MM.1S (cell line): ENCODE measurements around the gene ZNF546.

Experiments
- DNase-seq: peaks from one replicate; pipeline ENCODE4 v3.0.0-alpha.2; 2015
- H2AFZ ChIP-seq: fragments of 300-600 bp; sonication (generic); 2 replicates; pipeline ENCODE4 v1.6.0; 2016; ENCODE audit warnings: antibody characterized with exemption, low read length
- H3F3A ChIP-seq: fragments of 300-600 bp; sonication (generic); 2 replicates; pipeline ENCODE4 v1.6.1; 2016; ENCODE audit warnings: mild to moderate bottlenecking, antibody characterized with exemption, low read length, moderate library complexity, mixed read lengths; ENCODE audit not compliant: insufficient read depth
- H3K27ac ChIP-seq: fragments of 300-600 bp; sonication (generic); 2 replicates; pipeline ENCODE4 v1.5.1; 2016; ENCODE audit warnings: mild to moderate bottlenecking, low read length
- H3K27me3 ChIP-seq: fragments of 300-600 bp; sonication (generic); replicated peaks from 2 replicates; pipeline ENCODE4 v1.6.0; 2016; ENCODE audit warnings: low read length; ENCODE audit not compliant: insufficient read depth
- H3K36me3 ChIP-seq: fragments of 300-600 bp; sonication (generic); replicated peaks from 2 replicates; pipeline ENCODE4 v1.6.1; 2016; ENCODE audit warnings: mild to moderate bottlenecking, low read length, mixed read lengths; ENCODE audit not compliant: insufficient read depth
- H3K4me1 ChIP-seq: fragments of 300-600 bp; sonication (generic); 2 replicates; pipeline ENCODE4 v1.6.1; 2016; ENCODE audit warnings: low read length, mixed read lengths
- H3K4me2 ChIP-seq: fragments of 300-600 bp; sonication (generic); 2 replicates; pipeline ENCODE4 v1.6.0; 2016; ENCODE audit warnings: low read depth, low read length
- H3K4me3 ChIP-seq: fragments of 300-600 bp; sonication (generic); 2 replicates; pipeline ENCODE4 v1.5.1; 2016; ENCODE audit warnings: low read length, mixed read lengths
- H3K79me2 ChIP-seq: fragments of 300-600 bp; sonication (generic); 2 replicates; pipeline ENCODE4 v1.6.1; 2016; ENCODE audit warnings: mixed run types, low read length, mixed read lengths
- H3K9ac ChIP-seq: fragments of 300-600 bp; sonication (generic); 2 replicates; pipeline ENCODE4 v1.6.1; 2016; ENCODE audit warnings: low read length, mixed read lengths
- H3K9me2 ChIP-seq: fragments of 300-600 bp; sonication (generic); replicated peaks from 2 replicates; pipeline ENCODE4 v1.6.1; 2016; ENCODE audit warnings: mild to moderate bottlenecking, low read length, mixed read lengths; ENCODE audit not compliant: insufficient read depth
- H3K9me3 ChIP-seq: fragments of 300-600 bp; sonication (generic); replicated peaks from 2 replicates; pipeline ENCODE4 v1.6.1; 2016; ENCODE audit warnings: mild to moderate bottlenecking, low read length, mixed read lengths; ENCODE audit not compliant: insufficient read depth
- H4K20me1 ChIP-seq: fragments of 300-600 bp; sonication (generic); 2 replicates; pipeline ENCODE4 v1.6.1; 2016; ENCODE audit warnings: mild to moderate bottlenecking, low read length, moderate library complexity, mixed read lengths; ENCODE audit not compliant: insufficient read depth
- CTCF ChIP-seq: fragments of 300-600 bp; sonication (generic); IDR thresholded peaks from 2 replicates; pipeline ENCODE4 v1.5.1; 2016; ENCODE audit warnings: antibody characterized with exemption, low read length, mixed read lengths
- EZH2 ChIP-seq: fragments of 300-600 bp; sonication (generic); optimal IDR thresholded peaks from 2 replicates; pipeline ENCODE3; 2017; ENCODE audit warnings: low read depth, mild to moderate bottlenecking, antibody characterized with exemption, low read length, mixed read lengths
- EZH2phosphoT487 ChIP-seq: fragments of 300-600 bp; sonication (generic); IDR thresholded peaks from 2 replicates; pipeline ENCODE4 v1.6.1; 2018; ENCODE audit warnings: antibody characterized with exemption, low read length

ZNF546 gene

GRCh38 chr19:39970675-39971379, 26.0 kb upstream of the ZNF546 start, which contains the start of gene PSMC4:
Gene PSMC4, plus strand, starts transcription at chr19:39971165. Its CDS starts 38 bp downstream, at chr19:39971203.
- Histone ChIP-seq H3K79me2 (peaks cover 43% of the 10 kb centered on the region), H3K27me3 (no peaks in the 10 kb centered on the region)

GRCh38 chr19:39971380-39972035, 25.4 kb upstream of the ZNF546 start:
- Histone ChIP-seq H3K27ac (peak overlapping the region; percentile 23; the same call in 1 of the 2 replicates), H4K20me1 (no peaks in the 10 kb centered on the region)

More at GRCh38 chr19:39970675-39971379, 26.0 kb upstream of the ZNF546 start, which contains the start of gene PSMC4:
- Histone ChIP-seq H3K4me3 (peak within 1 kb of the TSS; percentile 71), H3K36me3 (peaks cover 16% of the 10 kb centered on the region), H3F3A (no peaks in the 10 kb centered on the region), H3K27ac (peak within 1 kb of the TSS; percentile 34; the same call in 1 of the 2 replicates), H4K20me1 (no peaks in the 10 kb centered on the region), H3K4me2 (peak within 1 kb of the TSS; percentile 87), H3K9me3 (no peaks in the 10 kb centered on the region), H3K9ac (peak within 1 kb of the TSS; percentile 82), H3K9me2 (no peaks in the 10 kb centered on the region), H3K4me1 (peaks cover 13% of the 10 kb centered on the region), H2AFZ (peak within 1 kb of the TSS; percentile 73)
- peak; percentile 99 for DNase-seq
- TF ChIP-seq EZH2 (no peak), CTCF (peak; percentile 93)

GRCh38 chr19:39974377-39975155, 22.3 kb upstream of the ZNF546 start:
- no peak overlapping the region for H3K27ac ChIP-seq
- TF ChIP-seq CTCF (no peak), EZH2phosphoT487 (no peak), EZH2 (no peak)
- H3K9ac ChIP-seq, result no peak overlapping the region
- H3K9me2 ChIP-seq, result no peaks in the 10 kb centered on the region
- H3K36me3 ChIP-seq, result peaks cover 16% of the 10 kb centered on the region
- H2AFZ ChIP-seq, result no peak overlapping the region
- no peaks in the 10 kb centered on the region for H3F3A ChIP-seq
- peaks cover 43% of the 10 kb centered on the region for H3K79me2 ChIP-seq
- H3K4me1 ChIP-seq, result peaks cover 8% of the 10 kb centered on the region; the same call in 1 of the 2 replicates
- no peaks in the 10 kb centered on the region for H4K20me1 ChIP-seq
- H3K4me3 ChIP-seq, result no peak overlapping the region
- no peaks in the 10 kb centered on the region for H3K27me3 ChIP-seq
- no peaks in the 10 kb centered on the region for H3K9me3 ChIP-seq
- no peak overlapping the region for H3K4me2 ChIP-seq
- no peak for DNase-seq

More at GRCh38 chr19:39971380-39972035, 25.4 kb upstream of the ZNF546 start:
- Histone ChIP-seq H3K4me1 (peaks cover 13% of the 10 kb centered on the region), H3K27me3 (no peaks in the 10 kb centered on the region), H3K9me2 (no peaks in the 10 kb centered on the region), H3K9me3 (no peaks in the 10 kb centered on the region), H3K4me2 (peak overlapping the region; percentile 87), H3K4me3 (peak overlapping the region; percentile 71), H2AFZ (peak overlapping the region; percentile 55), H3K9ac (peak overlapping the region; percentile 82), H3F3A (no peaks in the 10 kb centered on the region), H3K79me2 (peaks cover 43% of the 10 kb centered on the region), H3K36me3 (peaks cover 16% of the 10 kb centered on the region)
- TF ChIP-seq EZH2 (no peak), CTCF (no peak), EZH2phosphoT487 (no peak)
- peak; percentile 11 for DNase-seq
